IMR-90 (cell line): ENCODE data around the gene C13orf42. TPM values are rescaled to one million over a fixed set of nuclear protein-coding genes. Genes with fewer than 3 reads are reported as not detected.

ENCODE experiments used
- ATAC-seq: fragments of 200-7000 bp; cut with Tn5 transposase; 2 replicates; pipeline ENCODE4 v1.9.1; 2020; ENCODE audit warnings: low read depth, mild to moderate bottlenecking, moderate library complexity
- BruUV-seq: library from RNA; stranded (reverse); fragments of 400-500 nt; replicated peaks from 2 replicates; lab custom pipeline; 2021; lab: Mats Ljungman, UMichigan
- CTCF ChIA-PET: fragments of 300-600 bp; formaldehyde crosslinking; extraction: SDS; loops from one replicate; lab custom pipeline; 2021; ENCODE audit warnings: antibody characterized with exemption; lab: Yijun Ruan, JAX
- POLR2A ChIA-PET: fragments of 300-600 bp; sonication (Branson Sonifier 250); formaldehyde crosslinking; loops from one replicate; lab custom pipeline; 2022; ENCODE audit warnings: antibody characterized with exemption; ENCODE audit not compliant: unreplicated experiment; lab: Charles Lee
- DNase-seq: peaks from one replicate; pipeline ENCODE4 v3.0.0; 2013
- H2AFZ ChIP-seq: replicated peaks from 2 replicates; pipeline ENCODE3; 2013; ENCODE audit warnings: low read length, mild to moderate bottlenecking; ENCODE audit not compliant: poor library complexity
- H2AK5ac ChIP-seq: 2 replicates; pipeline ENCODE4 v1.6.1; 2013; ENCODE audit warnings: low read depth, low read length, inconsistent platforms
- H2AK9ac ChIP-seq: replicated peaks from 2 replicates; pipeline ENCODE3; 2013; ENCODE audit warnings: mild to moderate bottlenecking, low read depth, low read length, moderate library complexity; ENCODE audit not compliant: poor library complexity
- H2BK120ac ChIP-seq: 2 replicates; pipeline ENCODE4 v1.6.1; 2013; ENCODE audit warnings: low read depth, low read length, inconsistent platforms
- H2BK15ac ChIP-seq: 3 replicates; pipeline ENCODE4 v1.6.1; 2013; ENCODE audit warnings: low read depth, low read length, inconsistent platforms
- H2BK20ac ChIP-seq: 2 replicates; pipeline ENCODE4 v1.6.1; 2013; ENCODE audit warnings: low read depth, mild to moderate bottlenecking, inconsistent platforms, low read length, moderate library complexity
- H2BK5ac ChIP-seq: 2 replicates; pipeline ENCODE4 v1.6.1; 2013; ENCODE audit warnings: mild to moderate bottlenecking, low read depth, low read length, inconsistent platforms; ENCODE audit not compliant: poor library complexity, severe bottlenecking
- H3K14ac ChIP-seq: replicated peaks from 2 replicates; pipeline ENCODE4 v1.6.1; 2013; ENCODE audit warnings: low read depth, low read length, inconsistent platforms
- H3K18ac ChIP-seq: 2 replicates; pipeline ENCODE4 v1.6.1; 2013; ENCODE audit warnings: low read depth, low read length, control low read depth
- H3K23ac ChIP-seq: 2 replicates; pipeline ENCODE4 v1.6.1; 2013; ENCODE audit warnings: low read depth, low read length, inconsistent platforms
- H3K27ac ChIP-seq: 2 replicates; pipeline ENCODE4 v1.5.1; 2013; ENCODE audit warnings: mild to moderate bottlenecking, control low read depth, low read length; ENCODE audit not compliant: insufficient read depth
- H3K27me3 ChIP-seq: 2 replicates; pipeline ENCODE4 v1.6.1; 2013; ENCODE audit warnings: low read length; ENCODE audit not compliant: control insufficient read depth, insufficient read depth
- H3K36me3 ChIP-seq: 2 replicates; pipeline ENCODE4 v1.6.1; 2013; ENCODE audit warnings: low read length, mixed read lengths; ENCODE audit not compliant: control insufficient read depth, insufficient read depth
- H3K4ac ChIP-seq: 2 replicates; pipeline ENCODE4 v1.6.1; 2013; ENCODE audit warnings: low read depth, low read length, inconsistent platforms
- H3K4me1 ChIP-seq: 2 replicates; pipeline ENCODE4 v1.6.1; 2013; ENCODE audit warnings: low read length, mixed read lengths; ENCODE audit not compliant: control insufficient read depth, insufficient read depth
- H3K4me2 ChIP-seq: 2 replicates; pipeline ENCODE4 v1.6.1; 2013; ENCODE audit warnings: low read depth, mild to moderate bottlenecking, control low read depth, low read length, moderate library complexity
- H3K4me3 ChIP-seq: 2 replicates; pipeline ENCODE4 v1.5.1; 2013; ENCODE audit warnings: low read depth, mild to moderate bottlenecking, control low read depth, low read length, moderate library complexity; ENCODE audit not compliant: insufficient read depth
- H3K56ac ChIP-seq: 2 replicates; pipeline ENCODE4 v1.6.1; 2013; ENCODE audit warnings: low read length, inconsistent platforms; ENCODE audit not compliant: insufficient read depth; ENCODE audit errors: extremely low read depth
- H3K79me1 ChIP-seq, 2 experiments: 2 replicates each; pipeline ENCODE4 v1.6.1; 2013; ENCODE audit warnings: low read length in 2 of 2, inconsistent platforms in 1 of 2, low read depth in 1 of 2
- H3K9ac ChIP-seq: 2 replicates; pipeline ENCODE4 v1.6.1; 2013; ENCODE audit warnings: low read depth, low read length, control low read depth
- H3K9me1 ChIP-seq: 2 replicates; pipeline ENCODE4 v1.6.1; 2013; ENCODE audit warnings: low read length, inconsistent platforms; ENCODE audit not compliant: insufficient read depth
- H3K9me3 ChIP-seq: 2 replicates; pipeline ENCODE4 v1.6.1; 2013; ENCODE audit warnings: low read length; ENCODE audit not compliant: control insufficient read depth, insufficient read depth
- H4K20me1 ChIP-seq: 2 replicates; pipeline ENCODE4 v1.6.1; 2013; ENCODE audit warnings: low read length, inconsistent platforms; ENCODE audit not compliant: insufficient read depth
- H4K5ac ChIP-seq: 2 replicates; pipeline ENCODE4 v1.6.1; 2013; ENCODE audit warnings: mild to moderate bottlenecking, low read depth, low read length, control low read depth
- H4K8ac ChIP-seq, 2 experiments: 2 replicates each; pipeline ENCODE4 v1.6.1; 2013; ENCODE audit warnings: low read depth in 2 of 2, low read length in 2 of 2, control low read depth in 1 of 2, inconsistent platforms in 1 of 2
- H4K91ac ChIP-seq: 2 replicates; pipeline ENCODE4 v1.6.1; 2013; ENCODE audit warnings: low read depth, low read length, inconsistent platforms; ENCODE audit not compliant: insufficient read depth
- BHLHE40 ChIP-seq: fragments of 150-350 bp; IDR thresholded peaks from 2 replicates; pipeline ENCODE4 v1.6.1; 2016; ENCODE audit warnings: mild to moderate bottlenecking, low read depth, low read length
- MAFK ChIP-seq: IDR thresholded peaks from 2 replicates; pipeline ENCODE4 v1.6.1; 2012; ENCODE audit warnings: low read depth, low read length, improper control_type of control experiment
- MAZ ChIP-seq: IDR thresholded peaks from 2 replicates; pipeline ENCODE4 v1.6.1; 2012; ENCODE audit warnings: low read depth, mild to moderate bottlenecking, low read length, improper control_type of control experiment, moderate library complexity, borderline replicate concordance
- MXI1 ChIP-seq: IDR thresholded peaks from 2 replicates; pipeline ENCODE4 v1.6.1; 2012; ENCODE audit warnings: low read depth, mild to moderate bottlenecking, low read length, moderate library complexity, borderline replicate concordance
- POLR2A ChIP-seq: IDR thresholded peaks from 2 replicates; pipeline ENCODE4 v1.6.1; 2012; ENCODE audit warnings: mild to moderate bottlenecking, low read depth, low read length
- RAD21 ChIP-seq: IDR thresholded peaks from 2 replicates; pipeline ENCODE4 v1.6.1; 2012; ENCODE audit warnings: low read length, improper control_type of control experiment
- WGBS, 2 experiments: methylation state at CpG; one replicate each; pipeline versions ENCODE4 v1.1.5 to v1.1.7; 2013; ENCODE audit warnings: missing lambda C conversion rate in 2 of 2; ENCODE audit not compliant: insufficient read length in 1 of 2; ENCODE audit errors: extremely low coverage in 2 of 2; 5-methylcytosine and 5-hydroxymethylcytosine counted together
- dilution Hi-C: fragments of 300-500 bp; cut with HindIII; formaldehyde crosslinking; loops from one replicate; pipeline ENCODE4 v1.14.3; 2018; ENCODE audit warnings: low sequenced_read_pairs; ENCODE audit not compliant: unreplicated experiment
- in situ Hi-C: fragments of 300-500 bp; cut with MboI; formaldehyde crosslinking; loops from 3 replicates; pipeline ENCODE4 v1.14.3; 2019; ENCODE audit warnings: low sequenced_read_pairs, inconsistent platforms, mixed read lengths
- intact Hi-C: fragments of 100-400 bp; cut with micrococcal nuclease; formaldehyde crosslinking; loops from 2 replicates; pipeline ENCODE4 v1.10.0; 2022
- polyA plus RNA-seq, 3 experiments: library from polyadenylated mRNA; depleted of rRNA; stranded (reverse); fragments of >200 nt; gene quantifications; 2 replicates each; pipeline ENCODE4 v1.2.3, GENCODE V29; 2012; ENCODE audit warnings: low replicate concordance in 1 of 3
- total RNA-seq: library from RNA; depleted of rRNA; stranded (reverse); fragments of >200 nt; gene quantifications from 2 replicates; pipeline ENCODE4 v1.2.3, GENCODE V29; 2012
- TF ChIP-seq, protein P1 (sequence below): fragments of 150-350 bp; IDR thresholded peaks from 2 replicates; pipeline ENCODE4 v1.6.1; 2017; ENCODE audit warnings: mild to moderate bottlenecking, antibody characterized with exemption, low read length, low read depth

The C13orf42 gene
- total and polyA plus RNA-seq, 2 of the 4 experiments (the other 2 are of a cell fraction): not detected

DNA sequence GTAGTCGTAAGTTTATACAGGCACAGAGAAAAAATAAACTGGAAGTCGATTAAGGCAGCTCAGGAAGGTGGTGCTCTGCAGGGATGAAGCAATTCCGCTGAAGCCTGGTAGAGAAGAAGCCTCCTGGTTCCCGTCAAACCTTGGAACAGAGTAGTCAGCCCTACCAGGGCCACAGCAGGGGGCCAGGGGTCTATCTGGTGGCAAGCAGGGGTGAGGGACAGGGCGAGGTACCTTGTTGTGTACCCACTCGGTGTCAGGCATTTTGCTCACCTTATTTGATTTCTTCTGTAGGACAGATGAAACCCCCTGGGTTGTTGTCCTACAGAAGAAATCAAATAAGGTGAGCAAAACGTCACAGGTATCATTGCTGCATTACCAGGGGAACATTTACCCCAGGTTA lies 70.6 kb downstream of the C13orf42 start:
- Histone ChIP-seq H2AFZ (no peak overlapping the region), H4K91ac (no peak overlapping the region), H3K18ac (no peak overlapping the region), H3K4me3 (no peak overlapping the region), H2BK5ac (no peak overlapping the region), H2BK15ac (no peak overlapping the region), H3K4me1 (no peaks in the 10 kb centered on the region), H4K5ac (no peak overlapping the region), H4K20me1 (no peaks in the 10 kb centered on the region), H3K79me1 (no peaks in the 10 kb centered on the region), H3K27me3 (peaks cover 25% of the 10 kb centered on the region), H3K27ac (no peak overlapping the region), H3K4me2 (no peak overlapping the region), H2BK20ac (no peak overlapping the region), H3K23ac (no peak overlapping the region), H3K9ac (no peak overlapping the region), H3K36me3 (no peaks in the 10 kb centered on the region), H3K4ac (no peak overlapping the region), H3K9me3 (no peaks in the 10 kb centered on the region), H2BK120ac (no peak overlapping the region), H3K56ac (no peak overlapping the region), H4K8ac (no peak overlapping the region), H2AK9ac (no peak overlapping the region), H3K9me1 (no peaks in the 10 kb centered on the region), H2AK5ac (no peak overlapping the region), H3K14ac (no peak overlapping the region)
- BruUV-seq: no TSS peak
- no peak for TF ChIP-seq MAZ
- TF ChIP-seq, protein P1, sequence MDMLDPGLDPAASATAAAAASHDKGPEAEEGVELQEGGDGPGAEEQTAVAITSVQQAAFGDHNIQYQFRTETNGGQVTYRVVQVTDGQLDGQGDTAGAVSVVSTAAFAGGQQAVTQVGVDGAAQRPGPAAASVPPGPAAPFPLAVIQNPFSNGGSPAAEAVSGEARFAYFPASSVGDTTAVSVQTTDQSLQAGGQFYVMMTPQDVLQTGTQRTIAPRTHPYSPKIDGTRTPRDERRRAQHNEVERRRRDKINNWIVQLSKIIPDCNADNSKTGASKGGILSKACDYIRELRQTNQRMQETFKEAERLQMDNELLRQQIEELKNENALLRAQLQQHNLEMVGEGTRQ: no peak
- TF ChIP-seq MXI1: no peak
- no peak for TF ChIP-seq RAD21
- TF ChIP-seq POLR2A: no peak
- TF ChIP-seq BHLHE40: no peak
- TF ChIP-seq MAFK: no peak
- POLR2A ChIA-PET: no interaction called here
- DNase-seq (no peak), ATAC-seq (no peak)
- in situ Hi-C loops: no loop called here
- dilution Hi-C loops: no loop called here
- 41% methylated on average over 4 of the region's 7 CpGs; no CpG with 5 or more reads in 1 of the 2 experiments for WGBS, 2 experiments
- intact Hi-C loops: no loop called here
- CTCF ChIA-PET: interaction anchor here (0.5 kb wide), 1 partner anchor 380 kb away, joined by 3 read pairs; no protein-coding TSS in a partner anchor
